T1000 (cell line): Measurements from ENCODE around the gene MFRP.

Experiments used
- DNase-seq: peaks from one replicate; lab custom pipeline; 2025; ENCODE audit warnings: mixed read lengths; lab: John Stamatoyannopoulos, UW

MFRP gene

DNA sequence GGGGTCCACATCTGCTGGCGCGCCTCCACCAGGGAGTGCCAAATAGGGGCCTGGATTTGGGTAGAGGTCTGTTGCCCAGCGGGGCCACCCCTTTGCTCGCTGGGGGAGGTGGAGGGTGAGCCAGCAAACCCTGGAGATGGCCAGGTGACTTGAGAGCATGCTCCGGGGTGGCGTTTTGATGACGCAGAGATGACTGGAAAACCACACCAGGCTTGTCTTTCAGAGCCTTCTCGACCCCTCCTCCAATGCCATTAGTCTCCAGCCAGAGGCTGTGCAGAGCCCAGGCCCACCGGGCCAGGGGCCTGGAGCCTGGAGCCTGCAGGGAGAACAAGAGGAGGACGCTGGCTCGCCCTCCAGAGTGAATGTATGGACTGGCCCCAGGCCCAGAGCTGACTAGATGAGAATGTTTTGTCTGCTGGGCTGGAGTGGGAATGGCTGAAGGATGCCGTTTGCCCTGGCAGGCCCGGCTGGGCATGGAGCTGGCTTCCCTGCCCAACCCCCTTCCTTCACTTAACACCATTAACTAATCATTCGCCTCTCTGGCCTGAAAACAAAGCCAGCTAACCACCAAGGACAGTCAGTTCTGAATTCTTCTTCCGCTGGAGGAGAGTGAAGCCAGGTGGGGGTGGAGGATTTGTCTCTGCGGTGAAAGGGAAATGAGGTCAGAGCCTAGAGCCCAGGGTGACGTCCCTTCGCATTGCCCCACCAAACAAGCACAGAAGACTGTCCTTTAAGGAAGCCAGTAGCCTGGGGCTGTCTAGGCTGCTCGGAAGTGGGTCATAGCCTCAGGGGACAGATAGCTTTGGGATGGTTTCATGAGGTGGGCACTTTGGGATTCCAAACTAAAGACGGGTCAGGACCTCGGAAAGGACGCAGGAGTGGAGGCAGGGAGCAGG, 28.0 kb downstream of the MFRP start:
- DNase-seq: peak; percentile 29

DNA sequence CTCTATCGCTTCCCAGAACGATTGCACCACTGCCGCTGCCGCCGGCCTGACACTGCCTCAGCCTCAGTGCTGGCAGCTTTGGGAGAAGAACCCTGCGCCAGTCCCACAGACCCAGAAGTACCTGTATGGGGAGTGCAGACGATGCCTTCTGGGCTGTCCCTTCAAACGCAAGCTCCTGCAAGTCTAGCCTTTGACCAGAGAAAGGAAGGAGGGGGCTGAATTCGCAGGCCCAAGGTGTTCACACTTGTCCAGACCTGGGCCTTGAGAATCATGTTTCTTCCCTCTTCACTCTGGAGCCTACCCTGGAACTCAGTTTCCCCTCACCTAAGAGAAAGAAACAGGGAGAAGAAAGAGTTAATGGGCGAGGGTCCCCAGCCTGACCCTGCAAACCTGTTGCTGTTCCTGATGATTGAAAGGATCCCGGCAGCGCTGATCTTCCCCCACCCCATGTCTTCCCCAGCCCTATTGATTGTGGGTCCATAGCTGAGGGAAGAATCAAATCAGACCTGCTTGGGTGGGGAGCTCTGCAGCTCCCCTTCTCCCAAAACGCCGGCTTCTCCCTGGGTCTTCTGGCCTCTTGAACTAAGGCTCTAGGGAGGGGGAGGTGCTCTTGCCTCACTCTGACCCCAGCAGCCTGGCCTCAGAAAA, 28.8 kb downstream of the MFRP start:
- no peak for DNase-seq

- no peak for DNase-seq
Measured at GRCh38 chr11:119316729-119317591, 29.5 kb downstream of the MFRP start, which contains the start of gene MCAM. MCAM (minus strand) TSS chr11:119317130; CDS start chr11:119317101, 29 bp downstream.

GRCh38 chr11:119316016-119316728, 30.3 kb downstream of the MFRP start:
- no peak for DNase-seq

- DNase-seq: peak; percentile 24
Measured at GRCh38 chr11:119315131-119316015, 31.1 kb downstream of the MFRP start.

DNA sequence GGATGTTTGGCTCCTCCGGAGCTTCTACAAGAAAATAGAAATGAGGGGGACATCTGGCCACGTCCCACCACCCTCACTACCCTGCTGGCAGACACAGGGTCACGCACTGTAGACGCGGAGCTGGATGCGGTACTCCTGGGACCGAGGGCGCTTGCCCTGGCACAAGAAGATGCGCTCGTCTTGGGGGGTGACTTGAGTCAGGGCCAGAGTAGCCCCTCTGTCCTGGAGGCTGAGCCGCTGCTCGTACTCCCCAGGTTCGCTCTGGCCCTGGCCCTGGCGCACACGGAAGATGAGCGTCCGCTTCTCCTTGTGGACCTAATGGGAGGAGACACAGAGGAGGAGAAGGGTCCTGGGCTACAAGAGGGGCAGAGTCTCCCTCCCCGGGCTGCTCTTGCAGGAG, 31.8 kb downstream of the MFRP start:
- DNase-seq: no peak

DNA sequence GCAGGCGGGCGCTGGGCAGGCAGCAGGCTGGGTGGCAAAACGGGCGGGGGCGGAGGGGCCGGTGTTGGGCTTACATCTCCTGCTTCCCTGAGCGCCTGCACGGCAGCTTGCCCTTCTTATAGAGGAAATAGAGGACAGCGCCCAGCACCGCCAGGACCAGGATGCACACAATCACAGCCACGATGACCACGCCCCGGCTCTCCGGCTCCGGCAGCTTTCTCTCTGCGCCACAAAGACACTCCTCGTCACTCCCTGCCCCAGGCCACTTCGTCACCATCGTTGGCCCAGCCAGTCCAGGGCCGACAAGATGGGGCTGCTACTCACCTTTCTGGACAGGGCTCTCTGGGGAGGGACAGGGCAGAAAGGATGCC, 35.8 kb downstream of the MFRP start:
- DNase-seq: no peak

DNA sequence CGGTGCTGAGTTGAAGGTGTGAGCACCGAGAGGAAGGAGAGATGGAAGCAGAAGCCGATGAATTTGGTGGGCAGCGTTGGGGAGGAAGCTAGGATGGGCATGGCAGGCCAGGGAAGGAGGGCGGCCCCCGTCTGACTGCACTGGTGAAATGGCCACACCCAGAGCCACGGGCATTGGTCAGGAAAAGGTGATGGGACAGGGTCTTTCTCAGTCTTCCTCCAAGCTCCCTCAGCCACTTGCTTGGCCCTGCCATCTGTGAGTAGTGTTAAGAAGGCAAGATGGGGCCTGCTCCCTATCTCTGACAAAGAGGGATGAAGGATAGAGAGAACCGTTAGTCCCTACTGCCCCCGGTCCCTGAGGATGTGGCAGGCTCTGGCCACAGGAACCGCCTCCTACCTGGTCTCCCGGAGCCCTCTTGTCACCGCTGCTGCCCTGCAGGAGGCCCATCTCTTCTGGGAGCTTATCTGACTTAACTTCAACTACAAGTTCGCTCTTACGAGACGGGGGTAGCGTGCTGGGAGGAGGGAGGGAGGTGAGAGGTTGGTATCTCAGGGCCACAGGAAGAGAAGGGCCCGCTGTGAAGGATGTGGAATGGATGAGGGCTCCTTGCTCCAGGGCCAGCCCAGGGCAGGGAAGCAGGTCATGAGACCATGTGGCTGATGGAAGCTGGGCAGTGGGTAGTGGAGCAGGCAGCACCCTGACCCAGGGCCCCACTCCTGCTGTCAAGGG, 36.4 kb downstream of the MFRP start:
- no peak for DNase-seq

- DNase-seq: no peak
Measured at GRCh38 chr11:119309411-119309810, 37.1 kb downstream of the MFRP start.

DNA sequence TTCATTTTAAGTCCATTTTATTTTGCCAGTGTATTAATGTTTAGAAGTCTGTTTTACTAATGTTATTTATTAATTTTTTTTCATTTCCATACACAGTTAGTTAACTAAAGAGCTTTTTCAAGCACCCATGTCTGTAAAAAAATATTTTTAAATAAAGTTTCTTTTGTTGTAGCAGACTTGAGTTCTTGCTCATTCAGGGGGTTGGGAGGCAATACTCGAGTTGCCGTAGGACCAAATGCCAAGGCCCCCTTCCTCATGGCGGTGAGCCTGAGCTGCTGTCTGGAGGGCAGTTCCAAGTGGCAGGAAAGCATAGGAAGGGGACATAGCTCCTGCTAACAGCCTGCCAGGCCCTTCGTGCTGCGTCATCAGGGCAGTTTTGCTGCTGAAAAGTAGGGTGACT, 38.5 kb downstream of the MFRP start:
- DNase-seq: no peak

- no peak for DNase-seq
Measured at GRCh38 chr11:119307219-119307618, 39.3 kb downstream of the MFRP start.

- DNase-seq: no peak
Measured at GRCh38 chr11:119306373-119306890, 40.1 kb downstream of the MFRP start.

- DNase-seq: no peak
Measured at GRCh38 chr11:119305556-119306372, 40.7 kb downstream of the MFRP start.

- no peak for DNase-seq
Measured at GRCh38 chr11:119303227-119303718, 43.2 kb downstream of the MFRP start.

- no peak for DNase-seq
Measured at GRCh38 chr11:119300198-119300964, 46.1 kb downstream of the MFRP start.

- DNase-seq: no peak
Measured at GRCh38 chr11:119299416-119299815, 47.1 kb downstream of the MFRP start.

DNA sequence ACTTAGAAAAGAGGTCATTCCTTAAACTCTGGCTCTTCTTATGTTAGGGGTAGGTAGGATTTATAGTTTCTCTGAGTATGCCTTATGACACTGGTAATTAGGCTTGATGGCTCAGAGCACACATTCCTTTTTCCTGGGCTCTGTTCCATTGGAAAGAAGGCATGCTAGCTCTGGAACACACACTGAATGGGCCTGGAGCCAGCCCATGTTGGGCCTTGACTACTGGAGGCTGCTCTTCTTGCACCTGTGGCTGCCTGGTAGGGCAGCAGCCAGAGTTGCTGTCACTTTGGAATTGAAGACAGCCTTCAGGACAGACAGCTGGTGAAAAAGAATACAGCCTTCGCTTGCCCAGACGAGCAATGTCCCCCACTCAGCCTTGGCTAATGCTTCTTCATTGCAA, 47.8 kb downstream of the MFRP start:
- DNase-seq: no peak

DNA sequence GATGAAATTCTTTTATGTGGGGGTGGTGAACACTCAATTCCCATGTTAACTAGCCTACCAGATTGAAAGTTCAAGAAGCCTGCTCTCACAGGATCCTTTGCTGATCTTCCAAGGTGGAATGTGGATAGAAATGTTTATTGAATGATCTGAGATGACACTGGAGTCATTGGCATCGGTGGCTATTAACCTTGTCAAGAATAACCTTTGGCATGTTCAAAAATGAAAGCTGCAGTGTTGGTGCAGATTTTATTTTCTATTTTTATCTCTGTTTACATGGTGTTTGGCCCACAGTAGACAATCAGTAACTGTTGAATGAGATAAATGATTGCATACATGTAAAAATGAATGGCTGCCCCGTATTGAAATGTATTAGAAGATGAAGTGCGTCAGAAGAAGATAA, 48.6 kb downstream of the MFRP start:
- DNase-seq: no peak
